ENCODE results near the gene PRKN. TPM values are rescaled to one million over a fixed set of nuclear protein-coding genes. Genes with fewer than 3 reads are reported as not detected.

Gene PRKN
- total RNA-seq, 1 donor from 2014 or later, result 2.8 TPM

- H2AFZ ChIP-seq (replicated peaks), result no peak overlapping the region
- H3F3A ChIP-seq (ENCODE audit: low read depth), result no peaks in the 10 kb centered on the region
- Mint-ChIP-seq H3K9me3 (no peaks in the 10 kb centered on the region), H3K27ac (no peak overlapping the region), H3K4me1 (peaks cover 13% of the 10 kb centered on the region), H3K36me3 (no peaks in the 10 kb centered on the region), H3K4me3 (no peak overlapping the region), H3K27me3 (ENCODE audit: insufficient read depth, low read depth) (peaks cover 2% of the 10 kb centered on the region)
- H4K20me1 ChIP-seq (ENCODE audit: low read depth), result no peaks in the 10 kb centered on the region
- no peak for DNase-seq (ENCODE audit: low spot score)
- peaks cover 13% of the 10 kb centered on the region for H3K4me1 ChIP-seq
- no peaks in the 10 kb centered on the region for H3K79me2 ChIP-seq (ENCODE audit: low read depth)
- no peak overlapping the region for H3K4me3 ChIP-seq
- H3K9ac ChIP-seq, result no peak overlapping the region
- no peaks in the 10 kb centered on the region for H3K27me3 ChIP-seq
- H3K9me3 ChIP-seq (ENCODE audit: low read depth), result no peaks in the 10 kb centered on the region
- H3K27ac ChIP-seq, result no peak overlapping the region
- TF ChIP-seq EZH2phosphoT487 (IDR thresholded peaks at IDR 0.05) (no peak), EZH2 (IDR thresholded peaks at IDR 0.05) (no peak)
- TF ChIP-seq, protein P1, sequence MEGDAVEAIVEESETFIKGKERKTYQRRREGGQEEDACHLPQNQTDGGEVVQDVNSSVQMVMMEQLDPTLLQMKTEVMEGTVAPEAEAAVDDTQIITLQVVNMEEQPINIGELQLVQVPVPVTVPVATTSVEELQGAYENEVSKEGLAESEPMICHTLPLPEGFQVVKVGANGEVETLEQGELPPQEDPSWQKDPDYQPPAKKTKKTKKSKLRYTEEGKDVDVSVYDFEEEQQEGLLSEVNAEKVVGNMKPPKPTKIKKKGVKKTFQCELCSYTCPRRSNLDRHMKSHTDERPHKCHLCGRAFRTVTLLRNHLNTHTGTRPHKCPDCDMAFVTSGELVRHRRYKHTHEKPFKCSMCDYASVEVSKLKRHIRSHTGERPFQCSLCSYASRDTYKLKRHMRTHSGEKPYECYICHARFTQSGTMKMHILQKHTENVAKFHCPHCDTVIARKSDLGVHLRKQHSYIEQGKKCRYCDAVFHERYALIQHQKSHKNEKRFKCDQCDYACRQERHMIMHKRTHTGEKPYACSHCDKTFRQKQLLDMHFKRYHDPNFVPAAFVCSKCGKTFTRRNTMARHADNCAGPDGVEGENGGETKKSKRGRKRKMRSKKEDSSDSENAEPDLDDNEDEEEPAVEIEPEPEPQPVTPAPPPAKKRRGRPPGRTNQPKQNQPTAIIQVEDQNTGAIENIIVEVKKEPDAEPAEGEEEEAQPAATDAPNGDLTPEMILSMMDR (IDR thresholded peaks at IDR 0.05), result no peak
- no peak overlapping the region for H3K4me2 ChIP-seq
- no peaks in the 10 kb centered on the region for H3K36me3 ChIP-seq
These were observed 488.2 kb downstream of the PRKN start for GRCh38 chr6:162239330-162239729.

- no peaks in the 10 kb centered on the region for H3K36me3 Mint-ChIP-seq
These were observed 488.9 kb downstream of the PRKN start for GRCh38 chr6:162238675-162239074.

GRCh38 chr6:162237331-162237730 lies 490.2 kb downstream of the PRKN start:
- H3K9me3 Mint-ChIP-seq, result no peaks in the 10 kb centered on the region
- peaks cover 2% of the 10 kb centered on the region for H3K27me3 Mint-ChIP-seq (ENCODE audit: insufficient read depth, low read depth)
- Histone ChIP-seq H3K79me2 (ENCODE audit: low read depth) (no peaks in the 10 kb centered on the region), H3K27ac (no peak overlapping the region), H3K4me2 (peak overlapping the region; percentile 46), H2AFZ (replicated peaks) (peak overlapping the region; percentile 63), H3K4me3 (no peak overlapping the region), H3K27me3 (no peaks in the 10 kb centered on the region), H3K4me1 (peaks cover 13% of the 10 kb centered on the region), H3K36me3 (no peaks in the 10 kb centered on the region), H3F3A (ENCODE audit: low read depth) (no peaks in the 10 kb centered on the region), H3K9me3 (ENCODE audit: low read depth) (no peaks in the 10 kb centered on the region), H4K20me1 (ENCODE audit: low read depth) (no peaks in the 10 kb centered on the region), H3K9ac (no peak overlapping the region)
- peaks cover 13% of the 10 kb centered on the region for H3K4me1 Mint-ChIP-seq
- no peaks in the 10 kb centered on the region for H3K36me3 Mint-ChIP-seq
- no peak for DNase-seq (ENCODE audit: low spot score)
- H3K27ac Mint-ChIP-seq, result no peak overlapping the region
- H3K4me3 Mint-ChIP-seq, result no peak overlapping the region
- TF ChIP-seq, protein P1 (IDR thresholded peaks at IDR 0.05), result no peak
- TF ChIP-seq EZH2 (IDR thresholded peaks at IDR 0.05), result no peak
- TF ChIP-seq EZH2phosphoT487 (IDR thresholded peaks at IDR 0.05), result no peak

More at GRCh38 chr6:162238675-162239074, 488.9 kb downstream of the PRKN start:
- H3F3A ChIP-seq (ENCODE audit: low read depth), result no peaks in the 10 kb centered on the region
- Mint-ChIP-seq H3K9me3 (no peaks in the 10 kb centered on the region), H3K27me3 (ENCODE audit: insufficient read depth, low read depth) (peaks cover 2% of the 10 kb centered on the region), H3K27ac (no peak overlapping the region), H3K4me1 (peaks cover 13% of the 10 kb centered on the region), H3K4me3 (no peak overlapping the region)
- DNase-seq (ENCODE audit: low spot score), result no peak
- H3K4me1 ChIP-seq, result peaks cover 13% of the 10 kb centered on the region
- H3K27ac ChIP-seq, result no peak overlapping the region
- no peaks in the 10 kb centered on the region for H3K79me2 ChIP-seq (ENCODE audit: low read depth)
- H3K27me3 ChIP-seq, result no peaks in the 10 kb centered on the region
- H2AFZ ChIP-seq (replicated peaks), result no peak overlapping the region
- no peaks in the 10 kb centered on the region for H3K9me3 ChIP-seq (ENCODE audit: low read depth)
- no peak overlapping the region for H3K9ac ChIP-seq
- no peak for TF ChIP-seq EZH2 (IDR thresholded peaks at IDR 0.05)
- H4K20me1 ChIP-seq (ENCODE audit: low read depth), result no peaks in the 10 kb centered on the region
- no peak overlapping the region for H3K4me3 ChIP-seq
- H3K36me3 ChIP-seq, result no peaks in the 10 kb centered on the region
- H3K4me2 ChIP-seq, result no peak overlapping the region

DNA sequence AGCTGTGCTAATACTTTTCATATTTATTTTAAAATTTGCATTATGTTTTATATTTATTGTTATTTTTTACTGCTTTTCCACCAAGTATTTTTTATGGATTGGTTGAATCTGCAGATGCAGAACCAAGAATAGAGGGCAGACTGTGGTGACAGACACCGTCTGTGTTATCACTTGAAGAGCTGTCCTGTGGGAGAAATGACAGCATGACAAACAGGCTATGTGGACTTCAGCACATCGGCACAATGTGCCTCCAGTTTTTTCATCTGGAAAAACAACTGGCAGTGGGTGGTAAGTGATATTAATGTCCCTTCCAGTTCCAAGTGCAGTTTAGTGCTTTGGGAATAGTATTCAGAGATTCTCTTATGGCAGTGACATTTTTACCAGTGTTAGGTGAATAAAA lies 492.9 kb downstream of the PRKN start:
- Histone ChIP-seq H4K20me1 (ENCODE audit: low read depth) (no peaks in the 10 kb centered on the region), H3K27me3 (no peaks in the 10 kb centered on the region), H3K9ac (no peak overlapping the region), H3K4me1 (peaks cover 13% of the 10 kb centered on the region), H3K4me3 (no peak overlapping the region), H3K4me2 (no peak overlapping the region), H3K27ac (no peak overlapping the region), H2AFZ (replicated peaks) (no peak overlapping the region), H3K79me2 (ENCODE audit: low read depth) (no peaks in the 10 kb centered on the region), H3F3A (ENCODE audit: low read depth) (no peaks in the 10 kb centered on the region), H3K9me3 (ENCODE audit: low read depth) (no peaks in the 10 kb centered on the region), H3K36me3 (no peaks in the 10 kb centered on the region)
- Mint-ChIP-seq H3K27me3 (ENCODE audit: insufficient read depth, low read depth) (peaks cover 2% of the 10 kb centered on the region), H3K4me3 (no peak overlapping the region), H3K9me3 (no peaks in the 10 kb centered on the region), H3K36me3 (no peaks in the 10 kb centered on the region), H3K27ac (no peak overlapping the region), H3K4me1 (peaks cover 16% of the 10 kb centered on the region)
- no peak for DNase-seq (ENCODE audit: low spot score)
- TF ChIP-seq, protein P1 (IDR thresholded peaks at IDR 0.05), result no peak
- TF ChIP-seq EZH2phosphoT487 (IDR thresholded peaks at IDR 0.05), result no peak
- no peak for TF ChIP-seq EZH2 (IDR thresholded peaks at IDR 0.05)

Data from neural progenitor cell (in vitro differentiated cells).